Left lung (tissue), 10 donors: ENCODE results near the gene PDXK. TPM values are rescaled to one million over a fixed set of nuclear protein-coding genes. Genes with fewer than 3 reads are reported as not detected.
A peak's percentile ranks its signal among the peaks of the same experiment; 100 is the strongest.

Experiments used
- ATAC-seq: fragments of 200-7000 bp; cut with Tn5 transposase; one replicate; pipeline ENCODE4 v1.9.1; 2020; ENCODE audit warnings: moderate library complexity
- DNase-seq, 4 donors: peaks; one replicate each; pipeline ENCODE4 v3.0.0-alpha.2; 2013 to 2020
- H3K27ac ChIP-seq, 2 donors: fragments of 200-600 bp; sonication (generic) in 1 of 2; one replicate each; pipeline versions ENCODE4 v1.5.0 to v1.8.0; 2020 to 2021
- H3K27me3 ChIP-seq, 2 donors: fragments of 200-600 bp; sonication (generic) in 1 of 2; one replicate each; pipeline versions ENCODE4 v1.5.0 to v1.8.0; 2020 to 2021
- H3K36me3 ChIP-seq, 2 donors: fragments of 200-600 bp; sonication (generic) in 1 of 2; one replicate each; pipeline versions ENCODE4 v1.5.0 to v1.8.0; 2020 to 2021
- H3K4me1 ChIP-seq, 2 donors: fragments of 200-600 bp; one replicate each; pipeline ENCODE4 v1.8.0; 2021
- H3K4me3 ChIP-seq, 2 donors: fragments of 200-600 bp; sonication (generic) in 1 of 2; one replicate each; pipeline versions ENCODE4 v1.5.0 to v1.8.0; 2020 to 2021; ENCODE audit warnings: mild to moderate bottlenecking in 1 of 2
- H3K9me3 ChIP-seq, 2 donors: fragments of 200-600 bp; sonication (generic) in 1 of 2; one replicate each; pipeline versions ENCODE4 v1.5.0 to v1.8.0; 2020 to 2021
- intact Hi-C, 2 donors: fragments of 100-400 bp; cut with DNase I; formaldehyde crosslinking; loops; one replicate each; pipeline versions ENCODE4 v1.11.2 to v1.14.2; 2022
- polyA plus RNA-seq, 6 donors: library from polyadenylated mRNA; unstranded; fragments of 120-200 nt; gene quantifications; one replicate each; pipeline ENCODE4 v1.2.1, GENCODE V29; 2013; ENCODE audit not compliant: insufficient read length in 6 of 6
- total RNA-seq, 2 donors: library from RNA; stranded (reverse); fragmentation: NEBNext Ultra II Directional; extraction: Animal tissue kit (Norgen Biotek cat#: 25700); gene quantifications; one replicate each; pipeline ENCODE4 v1.2.1, GENCODE V29; 2021
- TF ChIP-seq, protein P1 (sequence below), 2 donors: fragments of 200-600 bp; sonication (generic) in 1 of 2; IDR thresholded peaks; one replicate each; pipeline versions ENCODE4 v1.5.0 to v1.8.0; 2021; ENCODE audit warnings: antibody characterized with exemption in 2 of 2
- donor health status: DM: no; HTN: yes; CAD: no.
- donor health status: DM: no; HTN: no; CAD: no.

Gene PDXK
- total and polyA plus RNA-seq, 8 donors, result 36.9 to 305 (median 43.9) TPM

DNA sequence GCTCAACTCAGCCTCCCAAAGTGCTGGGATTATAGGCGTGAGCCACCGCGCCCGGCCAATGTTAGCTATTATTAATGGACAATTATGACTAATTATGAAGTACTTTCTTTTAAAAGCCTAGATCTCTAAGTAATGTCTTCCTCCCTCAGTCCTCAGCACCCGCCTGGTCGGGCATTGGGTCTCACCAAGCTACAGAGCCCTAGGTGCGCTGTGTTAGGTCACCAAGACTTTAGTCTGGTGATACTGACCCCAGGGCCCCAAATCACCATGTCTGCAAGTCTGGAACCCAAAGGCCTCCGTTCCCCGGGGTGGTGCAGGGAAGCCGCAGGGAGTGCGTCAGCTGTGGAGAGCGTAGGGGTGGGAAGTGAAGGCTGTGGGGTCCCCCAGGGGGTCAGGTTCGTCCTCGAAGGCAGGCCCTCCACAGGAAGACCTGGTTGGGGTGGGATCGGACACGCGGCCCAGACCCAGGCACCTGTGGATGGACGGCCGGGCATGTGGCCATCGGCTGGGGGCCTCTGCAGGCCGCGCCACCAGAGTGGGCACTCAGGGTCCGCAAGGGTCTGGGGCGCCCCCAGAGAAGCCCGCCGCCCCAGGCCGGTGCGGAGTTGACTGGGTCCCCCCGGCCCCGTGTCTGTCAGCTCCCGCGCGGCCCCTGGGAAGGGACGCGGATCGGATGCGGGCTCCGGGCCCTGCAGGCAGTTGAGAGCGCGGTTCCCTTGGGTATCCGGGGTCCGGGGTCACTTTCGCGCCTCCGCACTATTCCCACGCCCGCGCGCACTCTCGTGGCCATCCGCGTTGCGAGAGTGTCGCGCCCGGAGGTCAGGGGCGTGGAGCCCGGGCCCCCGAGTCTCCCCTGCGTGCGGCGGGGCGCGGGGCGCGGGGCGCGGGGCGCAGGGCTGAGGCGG, 710 bp upstream of the PDXK start:
- no peak for ATAC-seq
- Histone ChIP-seq H3K27me3 (no peaks in the 10 kb centered on the region), H3K9me3 (no peaks in the 10 kb centered on the region), H3K27ac (peak overlapping the region; percentile 61 to 98), H3K4me3 (peak overlapping the region; percentile 96 to 99), H3K36me3 (peaks cover 0 to 6% of the 10 kb centered on the region in 2 donors), H3K4me1 (peaks cover 23 to 43% of the 10 kb centered on the region in 2 donors)
- TF ChIP-seq, protein P1, sequence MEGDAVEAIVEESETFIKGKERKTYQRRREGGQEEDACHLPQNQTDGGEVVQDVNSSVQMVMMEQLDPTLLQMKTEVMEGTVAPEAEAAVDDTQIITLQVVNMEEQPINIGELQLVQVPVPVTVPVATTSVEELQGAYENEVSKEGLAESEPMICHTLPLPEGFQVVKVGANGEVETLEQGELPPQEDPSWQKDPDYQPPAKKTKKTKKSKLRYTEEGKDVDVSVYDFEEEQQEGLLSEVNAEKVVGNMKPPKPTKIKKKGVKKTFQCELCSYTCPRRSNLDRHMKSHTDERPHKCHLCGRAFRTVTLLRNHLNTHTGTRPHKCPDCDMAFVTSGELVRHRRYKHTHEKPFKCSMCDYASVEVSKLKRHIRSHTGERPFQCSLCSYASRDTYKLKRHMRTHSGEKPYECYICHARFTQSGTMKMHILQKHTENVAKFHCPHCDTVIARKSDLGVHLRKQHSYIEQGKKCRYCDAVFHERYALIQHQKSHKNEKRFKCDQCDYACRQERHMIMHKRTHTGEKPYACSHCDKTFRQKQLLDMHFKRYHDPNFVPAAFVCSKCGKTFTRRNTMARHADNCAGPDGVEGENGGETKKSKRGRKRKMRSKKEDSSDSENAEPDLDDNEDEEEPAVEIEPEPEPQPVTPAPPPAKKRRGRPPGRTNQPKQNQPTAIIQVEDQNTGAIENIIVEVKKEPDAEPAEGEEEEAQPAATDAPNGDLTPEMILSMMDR (IDR thresholded peaks at IDR 0.05), result no peak
- intact Hi-C loops, result loop anchor here in 1 of 2 donors (10.0 kb wide), 1 partner anchor 57 kb away; the partner anchor contains the start of gene CSTB
- peak in 1 of 4 donors; percentile 87 for DNase-seq

DNA sequence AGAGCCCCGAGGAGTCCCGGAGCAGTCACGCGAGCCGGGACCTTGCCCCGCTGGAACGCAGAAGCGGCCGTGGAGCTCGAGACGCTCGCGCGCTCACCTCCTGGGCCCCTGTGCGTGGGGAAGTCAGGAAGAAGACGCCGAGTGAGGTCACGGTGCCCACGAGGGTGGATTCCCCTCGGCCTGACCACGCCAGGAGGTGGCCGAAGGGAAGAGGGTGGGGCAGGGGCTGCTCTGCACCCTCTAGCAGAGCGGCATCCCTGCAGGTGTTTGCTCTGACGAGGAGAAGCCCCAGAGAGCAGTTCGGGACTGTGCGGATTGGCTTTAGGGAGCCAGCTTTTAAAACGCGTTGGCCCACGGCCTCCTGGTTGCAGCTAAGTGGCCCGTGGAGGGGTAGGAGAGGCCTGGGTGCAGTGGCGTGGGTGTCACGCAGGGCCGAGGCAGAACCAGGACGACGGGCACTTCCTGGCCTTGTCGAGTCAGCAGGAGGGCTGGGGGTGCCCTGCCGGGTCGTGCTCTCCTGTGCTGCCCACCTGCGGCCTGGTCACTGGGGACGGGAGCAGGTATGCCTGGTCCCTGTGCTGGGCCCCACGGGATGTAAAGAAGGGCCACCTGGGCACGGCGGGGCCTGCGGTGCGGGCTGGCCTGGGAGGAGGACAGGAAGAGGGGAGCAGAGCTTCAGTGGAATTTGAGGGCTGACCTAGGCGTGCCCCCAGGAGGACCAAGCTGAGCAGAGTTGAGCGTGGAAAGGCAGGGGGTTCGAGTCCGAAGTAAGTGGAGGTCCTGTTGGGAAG, 1.0 kb downstream of the PDXK start:
- H3K9me3 ChIP-seq, result no peaks in the 10 kb centered on the region
- H3K4me1 ChIP-seq, result peaks cover 23 to 60% of the 10 kb centered on the region in 2 donors
- H3K36me3 ChIP-seq, result peaks cover 0 to 19% of the 10 kb centered on the region in 2 donors
- peak overlapping the region; percentile 96 to 98 for H3K27ac ChIP-seq
- H3K4me3 ChIP-seq, result peak overlapping the region; percentile 96 to 99
- peak in 2 of 4 donors; percentile 56 to 90 for DNase-seq
- ATAC-seq, result peak; percentile 7
- intact Hi-C loops, result loop anchor here in 1 of 2 donors (10.0 kb wide), 1 partner anchor 55 kb away; the partner anchor contains the start of gene CSTB
- no peaks in the 10 kb centered on the region for H3K27me3 ChIP-seq
- TF ChIP-seq, protein P1 (IDR thresholded peaks at IDR 0.05), result no peak

DNA sequence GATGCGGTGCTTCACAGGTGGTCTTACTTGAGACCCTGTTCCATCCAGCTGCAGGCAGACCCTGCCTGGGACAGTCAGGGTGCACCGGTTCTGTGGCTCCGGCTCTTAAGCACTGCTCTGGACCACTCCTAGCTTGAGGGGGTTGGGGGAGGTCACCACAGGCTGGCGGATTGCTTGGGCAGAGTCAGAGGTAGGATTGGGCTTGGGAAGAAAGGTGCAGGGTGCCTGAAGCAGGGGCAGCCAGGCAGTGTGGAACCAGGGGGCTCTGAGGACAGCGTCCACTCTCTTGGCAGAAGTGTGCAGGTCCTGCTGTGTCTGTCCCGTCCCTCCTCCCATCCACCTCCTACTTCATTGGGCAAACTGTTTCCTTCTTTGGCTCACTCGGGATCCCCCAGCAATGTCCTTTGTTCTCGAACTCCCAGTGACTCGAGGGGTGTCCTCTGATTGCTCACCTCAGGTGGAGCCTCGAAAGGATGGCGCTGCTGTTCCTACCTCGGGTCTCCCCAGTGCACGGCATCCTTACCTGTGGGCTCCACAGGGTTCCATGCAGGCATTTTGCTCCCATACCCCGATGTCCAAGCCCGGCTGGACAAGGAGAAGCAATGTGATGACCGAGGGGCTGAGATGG, 1.7 kb downstream of the PDXK start:
- peak overlapping the region; percentile 96 to 98 for H3K27ac ChIP-seq
- H3K27me3 ChIP-seq, result no peaks in the 10 kb centered on the region
- peaks cover 0 to 19% of the 10 kb centered on the region in 2 donors for H3K36me3 ChIP-seq
- peak; percentile 3 for ATAC-seq
- H3K4me3 ChIP-seq, result peak overlapping the region; percentile 96 to 99
- H3K9me3 ChIP-seq, result no peaks in the 10 kb centered on the region
- TF ChIP-seq, protein P1 (IDR thresholded peaks at IDR 0.05), result no peak
- DNase-seq, result no peak
- H3K4me1 ChIP-seq, result peaks cover 27 to 67% of the 10 kb centered on the region in 2 donors
- intact Hi-C loops, result no loop called here

DNA sequence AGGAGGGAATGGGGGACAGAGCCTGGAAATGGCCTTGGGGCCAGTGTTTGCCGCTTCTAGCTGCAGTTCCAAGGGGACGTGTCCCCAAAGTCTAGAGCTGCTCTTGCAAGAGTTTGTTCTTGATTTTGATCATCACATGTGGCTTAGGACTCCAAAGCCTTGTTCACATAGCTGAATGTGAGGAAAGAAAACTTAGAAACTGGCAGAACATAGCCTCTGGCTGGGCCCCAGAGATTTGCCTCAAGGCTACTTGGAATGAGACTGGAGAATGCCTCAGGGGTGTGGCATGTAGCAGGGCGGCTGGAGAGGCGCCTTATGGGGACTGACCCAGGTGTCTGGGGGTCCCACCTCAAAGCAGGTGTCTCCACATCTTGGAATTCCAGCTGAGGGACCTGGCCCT, 2.3 kb downstream of the PDXK start:
- Histone ChIP-seq H3K27me3 (no peaks in the 10 kb centered on the region), H3K4me3 (peak overlapping the region; percentile 96 to 99), H3K9me3 (no peaks in the 10 kb centered on the region), H3K4me1 (peaks cover 33 to 73% of the 10 kb centered on the region in 2 donors), H3K27ac (peak overlapping the region; percentile 96 to 98), H3K36me3 (peaks cover 0 to 19% of the 10 kb centered on the region in 2 donors)
- intact Hi-C loops, result no loop called here
- TF ChIP-seq, protein P1 (IDR thresholded peaks at IDR 0.05), result no peak
- ATAC-seq (peak; percentile 11), DNase-seq (no peak)
